ENCODE measurements around the gene CRB1. TPM values are rescaled to one million over a fixed set of nuclear protein-coding genes. Genes with fewer than 3 reads are reported as not detected.

CRB1 gene
- polyA plus RNA-seq, 1 donor (not counting 4 experiments of a cell fraction or from before 2014, with no cell fraction given): 0.04 TPM

- no peak overlapping the region for H3K4me3 ChIP-seq (ENCODE audit: control insufficient read depth in 2 of 3, extremely low read depth in 1 of 3, insufficient read depth in 2 of 3, low read depth in 1 of 3, low read length in 3 of 3)
- H3K4me1 ChIP-seq (ENCODE audit: control insufficient read depth, extremely low read depth, insufficient read depth, low read length): no peaks in the 10 kb centered on the region
- H3K9ac ChIP-seq (ENCODE audit: control insufficient read depth, extremely low read depth, insufficient read depth, low read length): no peak overlapping the region
- H3K9me1 ChIP-seq (ENCODE audit: control insufficient read depth, extremely low read depth, insufficient read depth, low read length): no peaks in the 10 kb centered on the region
- DNase-seq (ENCODE audit: low read depth, low spot score): no peak
- TF ChIP-seq EZH2 (IDR thresholded peaks at IDR 0.05; ENCODE audit: low read length): no peak
- TF ChIP-seq CTCF (optimal IDR thresholded peaks at IDR 0.05 in 1 of 3, IDR thresholded peaks at IDR 0.05 in 1 of 3, conservative IDR thresholded peaks at IDR 0.05 in 1 of 3; ENCODE audit: extremely low read depth in 1 of 3, insufficient read depth in 2 of 3, low read length in 3 of 3): no peak
- no peak overlapping the region for H2AFZ ChIP-seq (ENCODE audit: control insufficient read depth, low read length)
- no peaks in the 10 kb centered on the region for H3K27me3 ChIP-seq (ENCODE audit: control insufficient read depth, extremely low read depth, insufficient read depth, low read length)
- no peaks in the 10 kb centered on the region for H3K9me3 ChIP-seq (ENCODE audit: control insufficient read depth, low read depth, low read length)
- H3K27ac ChIP-seq (ENCODE audit: control insufficient read depth, insufficient read depth, low read length): no peak overlapping the region
- H3K79me2 ChIP-seq (ENCODE audit: control insufficient read depth, insufficient read depth, low read length): no peaks in the 10 kb centered on the region
- H3K4me2 ChIP-seq (ENCODE audit: control insufficient read depth, extremely low read depth, insufficient read depth, low read depth, low read length): no peak overlapping the region
- no peaks in the 10 kb centered on the region for H4K20me1 ChIP-seq (ENCODE audit: control insufficient read depth, extremely low read depth, insufficient read depth, low read length)
- FAIRE-seq: no peak
- dilution Hi-C loops (cut with MboI; ENCODE audit: extremely low pct_ligation_motif_present, low sequenced_read_pairs): no loop called here
- no peaks in the 10 kb centered on the region for H3K36me3 ChIP-seq (ENCODE audit: control insufficient read depth in 2 of 2, extremely low read depth in 1 of 2, insufficient read depth in 2 of 2, low read length in 2 of 2)
Observed at GRCh38 chr1:197480446-197480845, 212.4 kb downstream of the CRB1 start.

GRCh38 chr1:197481101-197481500 lies 213.0 kb downstream of the CRB1 start:
- Histone ChIP-seq H3K79me2 (ENCODE audit: control insufficient read depth, insufficient read depth, low read length) (no peaks in the 10 kb centered on the region), H3K4me3 (ENCODE audit: control insufficient read depth in 2 of 3, extremely low read depth in 1 of 3, insufficient read depth in 2 of 3, low read depth in 1 of 3, low read length in 3 of 3) (no peak overlapping the region), H3K4me2 (ENCODE audit: control insufficient read depth, extremely low read depth, insufficient read depth, low read depth, low read length) (no peak overlapping the region), H3K27me3 (ENCODE audit: control insufficient read depth, extremely low read depth, insufficient read depth, low read length) (no peaks in the 10 kb centered on the region), H3K36me3 (ENCODE audit: control insufficient read depth in 2 of 2, extremely low read depth in 1 of 2, insufficient read depth in 2 of 2, low read length in 2 of 2) (no peaks in the 10 kb centered on the region), H3K9ac (ENCODE audit: control insufficient read depth, extremely low read depth, insufficient read depth, low read length) (no peak overlapping the region), H3K9me3 (ENCODE audit: control insufficient read depth, low read depth, low read length) (no peaks in the 10 kb centered on the region), H3K27ac (ENCODE audit: control insufficient read depth, insufficient read depth, low read length) (no peak overlapping the region), H3K4me1 (ENCODE audit: control insufficient read depth, extremely low read depth, insufficient read depth, low read length) (no peaks in the 10 kb centered on the region), H4K20me1 (ENCODE audit: control insufficient read depth, extremely low read depth, insufficient read depth, low read length) (no peaks in the 10 kb centered on the region), H3K9me1 (ENCODE audit: control insufficient read depth, extremely low read depth, insufficient read depth, low read length) (no peaks in the 10 kb centered on the region), H2AFZ (ENCODE audit: control insufficient read depth, low read length) (no peak overlapping the region)
- no peak for FAIRE-seq
- dilution Hi-C loops (cut with MboI; ENCODE audit: extremely low pct_ligation_motif_present, low sequenced_read_pairs): no loop called here
- no peak for DNase-seq (ENCODE audit: low read depth, low spot score)
- TF ChIP-seq EZH2 (IDR thresholded peaks at IDR 0.05; ENCODE audit: low read length): no peak
- no peak for TF ChIP-seq CTCF (optimal IDR thresholded peaks at IDR 0.05 in 1 of 3, IDR thresholded peaks at IDR 0.05 in 1 of 3, conservative IDR thresholded peaks at IDR 0.05 in 1 of 3; ENCODE audit: extremely low read depth in 1 of 3, insufficient read depth in 2 of 3, low read length in 3 of 3)

Data from keratinocyte (primary cell).